HEK293 (cell line): ENCODE measurements around the gene TMEM176A.
A peak's percentile ranks its signal among the peaks of the same experiment; 100 is the strongest.

ENCODE experiments used
- CTCF ChIA-PET: fragments of 350-600 bp; formaldehyde crosslinking; extraction: SDS; loops from one replicate; lab custom pipeline; 2021; ENCODE audit warnings: antibody characterized with exemption; lab: Yijun Ruan, JAX
- POLR2A ChIA-PET: fragments of 300-600 bp; formaldehyde crosslinking; extraction: SDS; loops from one replicate; lab custom pipeline; 2020; ENCODE audit warnings: antibody characterized with exemption, inconsistent platforms; lab: Yijun Ruan, JAX
- H3K27ac ChIP-seq: fragments of 200-500 bp; sonication (Bioruptor generic); 2 replicates; pipeline ENCODE4 v1.5.1; 2014; ENCODE audit warnings: low read depth, low read length, control low read depth, inconsistent platforms; ENCODE audit errors: extremely low read depth
- H3K36me3 ChIP-seq, 2 experiments: fragments of 200-500 bp in 1 of 2; sonication (Bioruptor generic) in 1 of 2; 1 replicate in 1 of 2; 2 replicates in 1 of 2; pipeline ENCODE4 v1.5.1; 2014 to 2017; ENCODE audit warnings: inconsistent platforms in 2 of 2, low read length in 2 of 2; ENCODE audit not compliant: control insufficient read depth in 2 of 2, insufficient read depth in 1 of 2
- H3K4me1 ChIP-seq: fragments of 200-500 bp; sonication (Bioruptor generic); 2 replicates; pipeline ENCODE4 v1.5.1; 2014; ENCODE audit warnings: mild to moderate bottlenecking, low read length, inconsistent platforms; ENCODE audit not compliant: control insufficient read depth, insufficient read depth
- H3K4me3 ChIP-seq: 2 replicates; pipeline ENCODE4 v1.5.1; 2011; ENCODE audit warnings: low read depth, mild to moderate bottlenecking, control low read depth, low read length, moderate library complexity
- H3K9me3 ChIP-seq: fragments of 200-500 bp; sonication (Bioruptor generic); 2 replicates; pipeline ENCODE4 v1.5.1; 2014; ENCODE audit warnings: low read depth, low read length, inconsistent platforms; ENCODE audit not compliant: control insufficient read depth, insufficient read depth
- HIC1 ChIP-seq: fragments of 450-650 bp; formaldehyde crosslinking; IDR thresholded peaks from 2 replicates; pipeline ENCODE4 v1.5.1; 2016; ENCODE audit warnings: missing biosample characterization, missing genetic modification characterization
- KLF7 ChIP-seq: fragments of 450-650 bp; formaldehyde crosslinking; IDR thresholded peaks from 2 replicates; pipeline ENCODE4 v1.5.1; 2016; ENCODE audit warnings: missing biosample characterization, missing genetic modification characterization, borderline replicate concordance
- SP2 ChIP-seq: fragments of 450-650 bp; formaldehyde crosslinking; IDR thresholded peaks from 2 replicates; pipeline ENCODE4 v1.5.1; 2016; ENCODE audit warnings: missing biosample characterization, missing genetic modification characterization
- TCF7L2 ChIP-seq: IDR thresholded peaks from 2 replicates; pipeline ENCODE4 v1.6.1; 2011; ENCODE audit warnings: low read depth, mild to moderate bottlenecking, inconsistent platforms, low read length, moderate library complexity, borderline replicate concordance
- YY2 ChIP-seq: fragments of 450-650 bp; formaldehyde crosslinking; IDR thresholded peaks from 2 replicates; pipeline ENCODE4 v1.5.1; 2016; ENCODE audit warnings: missing biosample characterization, missing genetic modification characterization
- ZBTB10 ChIP-seq: fragments of 450-650 bp; formaldehyde crosslinking; IDR thresholded peaks from 2 replicates; pipeline ENCODE4 v1.5.1; 2016; ENCODE audit warnings: missing biosample characterization, missing genetic modification characterization
- ZNF2 ChIP-seq: fragments of 450-650 bp; formaldehyde crosslinking; IDR thresholded peaks from 2 replicates; pipeline ENCODE4 v1.5.1; 2016; ENCODE audit warnings: missing biosample characterization, missing genetic modification characterization
- ZNF223 ChIP-seq: fragments of 450-650 bp; formaldehyde crosslinking; IDR thresholded peaks from 2 replicates; pipeline ENCODE4 v1.5.1; 2016; ENCODE audit warnings: missing biosample characterization, missing genetic modification characterization
- ZNF416 ChIP-seq: fragments of 450-650 bp; formaldehyde crosslinking; IDR thresholded peaks from 2 replicates; pipeline ENCODE4 v1.5.1; 2016; ENCODE audit warnings: missing biosample characterization, missing genetic modification characterization
- ZNF423 ChIP-seq: fragments of 450-650 bp; formaldehyde crosslinking; IDR thresholded peaks from 2 replicates; pipeline ENCODE4 v1.5.1; 2016; ENCODE audit warnings: missing biosample characterization, missing genetic modification characterization
- ZNF426 ChIP-seq: fragments of 450-650 bp; formaldehyde crosslinking; IDR thresholded peaks from 2 replicates; pipeline ENCODE4 v1.5.1; 2017; ENCODE audit warnings: missing biosample characterization, missing genetic modification characterization, mild to moderate bottlenecking, inconsistent platforms, moderate library complexity
- ZNF433 ChIP-seq: fragments of 450-650 bp; formaldehyde crosslinking; IDR thresholded peaks from 2 replicates; pipeline ENCODE4 v1.5.1; 2016; ENCODE audit warnings: missing biosample characterization, missing genetic modification characterization, low read depth
- ZNF449 ChIP-seq: fragments of 450-650 bp; formaldehyde crosslinking; IDR thresholded peaks from 2 replicates; pipeline ENCODE4 v1.5.1; 2017; ENCODE audit warnings: missing biosample characterization, mild to moderate bottlenecking, missing genetic modification characterization, moderate library complexity
- ZNF488 ChIP-seq: fragments of 450-650 bp; formaldehyde crosslinking; IDR thresholded peaks from 2 replicates; pipeline ENCODE4 v1.5.1; 2016; ENCODE audit warnings: missing biosample characterization, missing genetic modification characterization
- ZNF600 ChIP-seq: fragments of 450-650 bp; formaldehyde crosslinking; IDR thresholded peaks from 2 replicates; pipeline ENCODE4 v1.5.1; 2016; ENCODE audit warnings: missing biosample characterization, missing genetic modification characterization
- ZNF621 ChIP-seq: fragments of 450-650 bp; formaldehyde crosslinking; IDR thresholded peaks from 2 replicates; pipeline ENCODE4 v1.5.1; 2017; ENCODE audit warnings: missing biosample characterization, missing genetic modification characterization
- ZNF629 ChIP-seq: fragments of 450-650 bp; formaldehyde crosslinking; IDR thresholded peaks from 2 replicates; pipeline ENCODE4 v1.5.1; 2017; ENCODE audit warnings: missing biosample characterization, missing genetic modification characterization
- ZNF645 ChIP-seq: fragments of 450-650 bp; formaldehyde crosslinking; IDR thresholded peaks from 2 replicates; pipeline ENCODE4; 2016; ENCODE audit warnings: missing biosample characterization, missing genetic modification characterization
- ZNF660 ChIP-seq: fragments of 450-650 bp; IDR thresholded peaks from 2 replicates; pipeline ENCODE4 v1.5.1; 2018; ENCODE audit warnings: missing biosample characterization, mild to moderate bottlenecking, missing genetic modification characterization
- ZNF837 ChIP-seq: fragments of 450-650 bp; formaldehyde crosslinking; IDR thresholded peaks from 2 replicates; pipeline ENCODE4 v1.5.1; 2016; ENCODE audit warnings: missing biosample characterization, missing genetic modification characterization

Gene TMEM176A

GRCh38 chr7:150823484-150824126 is 23.0 kb downstream of the TMEM176A start (continued):
- no peak for TF ChIP-seq ZBTB10
- TF ChIP-seq HIC1 = peak; percentile 62

- H3K27ac ChIP-seq = no peak overlapping the region
- no peak for TF ChIP-seq ZNF621 (tag by site-specific recombination)
- POLR2A ChIA-PET = interaction anchor here (0.6 kb wide), 1 partner anchor 20 kb away, joined by 4 read pairs; no protein-coding TSS in a partner anchor
- CTCF ChIA-PET = interaction anchor here (0.6 to 1.6 kb wide), 4 partner anchors 8 to 1295 kb away, joined by 3 to 4 read pairs (median 3); no protein-coding TSS in a partner anchor
- H3K9me3 ChIP-seq = no peaks in the 10 kb centered on the region
- no peaks in the 10 kb centered on the region for H3K4me1 ChIP-seq
- H3K4me3 ChIP-seq = no peak overlapping the region
- H3K36me3 ChIP-seq = no peaks in the 10 kb centered on the region
These were observed 24.0 kb downstream of the TMEM176A start for GRCh38 chr7:150824379-150825177.

- Histone ChIP-seq H3K27ac (no peak overlapping the region), H3K4me1 (no peaks in the 10 kb centered on the region), H3K4me3 (no peak overlapping the region), H3K9me3 (no peaks in the 10 kb centered on the region), H3K36me3 (no peaks in the 10 kb centered on the region)
- ChIA-PET POLR2A (no interaction called here), CTCF (interaction anchor here (0.9 kb wide), 1 partner anchor 50 kb away, joined by 3 read pairs; no protein-coding TSS in a partner anchor)
- TF ChIP-seq ZNF416 (tag by site-specific recombination) (no peak), ZNF660 (no peak), ZNF223 (no peak), YY2 (tag by site-specific recombination) (no peak), ZNF423 (tag by site-specific recombination) (no peak), ZNF449 (tag by site-specific recombination) (no peak), ZNF488 (tag by site-specific recombination) (no peak), KLF7 (no peak), ZNF433 (tag by site-specific recombination) (no peak), SP2 (tag by site-specific recombination) (no peak), ZNF629 (no peak), TCF7L2 (no peak), ZNF2 (no peak), ZNF600 (tag by site-specific recombination) (no peak), ZNF621 (tag by site-specific recombination) (no peak), ZNF837 (tag by site-specific recombination) (no peak), ZNF426 (tag by site-specific recombination) (no peak), ZNF645 (tag by site-specific recombination) (no peak)
These were observed 25.7 kb downstream of the TMEM176A start for GRCh38 chr7:150826061-150826849.
